WTC11 (cell line): Measurements from ENCODE around the gene SHTN1. TPM values are rescaled to one million over a fixed set of nuclear protein-coding genes. Genes with fewer than 3 reads are reported as not detected.

Experiments used
- ATAC-seq: fragments of 200-7000 bp; cut with Tn5 transposase; 2 replicates; pipeline ENCODE4 v1.10.0; 2021; ENCODE audit warnings: mild to moderate bottlenecking, moderate library complexity
- Bru-seq: library from RNA; stranded (reverse); fragments of 400-500 nt; gene quantifications from one replicate; lab custom pipeline; 2021; lab: Mats Ljungman, UMichigan
- CTCF ChIA-PET: fragments of 300-600 bp; sonication (Branson Sonifier 250); formaldehyde crosslinking; loops from one replicate; lab custom pipeline; 2021; ENCODE audit warnings: antibody characterized with exemption; lab: Charles Lee
- POLR2A ChIA-PET: fragments of 350-600 bp; sonication (Branson Sonifier 250); formaldehyde crosslinking; loops from one replicate; lab custom pipeline; 2021; ENCODE audit warnings: antibody characterized with exemption; lab: Charles Lee
- DNase-seq: peaks from one replicate; pipeline ENCODE4 v3.0.0; 2021; ENCODE audit warnings: low spot score
- H3K27ac Mint-ChIP-seq: 2 replicates; pipeline ENCODE4 v1.8.0; 2021; ENCODE audit warnings: mixed read lengths
- H3K27me3 Mint-ChIP-seq: 2 replicates; pipeline ENCODE4 v1.8.0; 2021; ENCODE audit warnings: low read depth, mild to moderate bottlenecking, moderate library complexity, mixed read lengths
- H3K36me3 Mint-ChIP-seq: 2 replicates; pipeline ENCODE4 v1.8.0; 2021; ENCODE audit warnings: mixed read lengths
- H3K4me1 Mint-ChIP-seq: 2 replicates; pipeline ENCODE4 v1.8.0; 2022; ENCODE audit warnings: mixed read lengths
- H3K4me3 Mint-ChIP-seq: 2 replicates; pipeline ENCODE4 v1.8.0; 2021; ENCODE audit warnings: mild to moderate bottlenecking, moderate library complexity, mixed read lengths
- H3K9me3 Mint-ChIP-seq: 2 replicates; pipeline ENCODE4 v1.8.0; 2021; ENCODE audit warnings: mixed read lengths
- CDX4 ChIP-seq: fragments of 250-450 bp; sonication (Bioruptor Pico); IDR thresholded peaks from 2 replicates; pipeline ENCODE4 v1.9.0; 2021; ENCODE audit warnings: moderate library complexity, mild to moderate bottlenecking, inconsistent platforms, borderline replicate concordance
- EMX1 ChIP-seq: fragments of 250-450 bp; sonication (Bioruptor Pico); IDR thresholded peaks from 2 replicates; pipeline ENCODE4 v1.8.0; 2021; ENCODE audit warnings: mild to moderate bottlenecking
- ESRRA ChIP-seq: sonication (generic); formaldehyde crosslinking; IDR thresholded peaks from 2 replicates; pipeline ENCODE4 v1.8.1; 2022; ENCODE audit warnings: mild to moderate bottlenecking, missing genetic modification reagents, borderline replicate concordance
- FOXP4 ChIP-seq: sonication (generic); formaldehyde crosslinking; IDR thresholded peaks from 2 replicates; pipeline ENCODE4 v1.8.0; 2022; ENCODE audit warnings: mild to moderate bottlenecking, missing genetic modification reagents
- GTF2I ChIP-seq: fragments of 250-450 bp; sonication (Bioruptor Pico); conservative IDR thresholded peaks from 2 replicates; pipeline ENCODE4 v1.4.0; 2021; ENCODE audit warnings: mild to moderate bottlenecking
- MAX ChIP-seq: sonication (generic); formaldehyde crosslinking; IDR thresholded peaks from 2 replicates; pipeline ENCODE4 v1.8.0; 2022; ENCODE audit warnings: mild to moderate bottlenecking, missing genetic modification reagents
- MYBL2 ChIP-seq: sonication (generic); formaldehyde crosslinking; IDR thresholded peaks from 2 replicates; pipeline ENCODE4 v1.8.1; 2023; ENCODE audit warnings: mild to moderate bottlenecking, moderate library complexity, missing genetic modification reagents
- NFATC4 ChIP-seq: fragments of 250-450 bp; sonication (Bioruptor Pico); IDR thresholded peaks from 2 replicates; pipeline ENCODE4 v1.9.0; 2021; ENCODE audit warnings: mild to moderate bottlenecking
- SMAD4 ChIP-seq: sonication (generic); formaldehyde crosslinking; IDR thresholded peaks from 2 replicates; pipeline ENCODE4 v1.8.0; 2022; ENCODE audit warnings: mild to moderate bottlenecking, missing genetic modification reagents
- TCF7 ChIP-seq: sonication (generic); formaldehyde crosslinking; IDR thresholded peaks from 2 replicates; pipeline ENCODE4 v1.8.0; 2022; ENCODE audit warnings: mild to moderate bottlenecking, low read depth, missing genetic modification reagents, moderate library complexity
- ZNF232 ChIP-seq: sonication (generic); formaldehyde crosslinking; IDR thresholded peaks from 2 replicates; pipeline ENCODE4 v1.8.0; 2022; ENCODE audit warnings: mild to moderate bottlenecking, missing genetic modification reagents
- ZNF396 ChIP-seq: fragments of 250-450 bp; sonication (Bioruptor Pico); IDR thresholded peaks from 2 replicates; pipeline ENCODE4 v1.8.0; 2021; ENCODE audit warnings: mild to moderate bottlenecking, moderate library complexity, borderline replicate concordance
- long read RNA-seq, 3 experiments: library from RNA in 1 of 3; library from capped mRNA in 1 of 3; library from polyadenylated mRNA in 1 of 3; unstranded in 2 of 3; stranded (forward) in 1 of 3; transcript quantifications; one replicate each; pipeline ENCODE4 v2.0.0, GENCODE V29; 2021
- total RNA-seq: library from RNA; stranded (reverse); gene quantifications from 3 replicates; pipeline ENCODE4 v1.2.3, GENCODE V29; 2021
- TF ChIP-seq, protein P1 (sequence below): sonication (generic); formaldehyde crosslinking; IDR thresholded peaks from 2 replicates; pipeline ENCODE4 v1.8.1; 2023; ENCODE audit warnings: mild to moderate bottlenecking, moderate library complexity, missing genetic modification reagents
- TF ChIP-seq, protein P2 (sequence below): sonication (generic); formaldehyde crosslinking; IDR thresholded peaks from 2 replicates; pipeline ENCODE4 v1.8.0; 2023; ENCODE audit warnings: mild to moderate bottlenecking, missing genetic modification reagents
- TF ChIP-seq, protein P3 (sequence below): sonication (generic); formaldehyde crosslinking; IDR thresholded peaks from 2 replicates; pipeline ENCODE4 v1.8.1; 2023; ENCODE audit warnings: mild to moderate bottlenecking, missing genetic modification reagents, moderate library complexity
- TF ChIP-seq, protein P4 (sequence below): sonication (generic); formaldehyde crosslinking; conservative IDR thresholded peaks from 2 replicates; pipeline ENCODE4 v1.8.1; 2023; ENCODE audit warnings: mild to moderate bottlenecking, low read depth, missing genetic modification reagents, moderate library complexity
- TF ChIP-seq, protein P5 (sequence below): fragments of 250-450 bp; sonication (Bioruptor Pico); IDR thresholded peaks from 2 replicates; pipeline ENCODE4 v1.9.0; 2021; ENCODE audit warnings: mild to moderate bottlenecking, borderline replicate concordance

Gene SHTN1, protein sequence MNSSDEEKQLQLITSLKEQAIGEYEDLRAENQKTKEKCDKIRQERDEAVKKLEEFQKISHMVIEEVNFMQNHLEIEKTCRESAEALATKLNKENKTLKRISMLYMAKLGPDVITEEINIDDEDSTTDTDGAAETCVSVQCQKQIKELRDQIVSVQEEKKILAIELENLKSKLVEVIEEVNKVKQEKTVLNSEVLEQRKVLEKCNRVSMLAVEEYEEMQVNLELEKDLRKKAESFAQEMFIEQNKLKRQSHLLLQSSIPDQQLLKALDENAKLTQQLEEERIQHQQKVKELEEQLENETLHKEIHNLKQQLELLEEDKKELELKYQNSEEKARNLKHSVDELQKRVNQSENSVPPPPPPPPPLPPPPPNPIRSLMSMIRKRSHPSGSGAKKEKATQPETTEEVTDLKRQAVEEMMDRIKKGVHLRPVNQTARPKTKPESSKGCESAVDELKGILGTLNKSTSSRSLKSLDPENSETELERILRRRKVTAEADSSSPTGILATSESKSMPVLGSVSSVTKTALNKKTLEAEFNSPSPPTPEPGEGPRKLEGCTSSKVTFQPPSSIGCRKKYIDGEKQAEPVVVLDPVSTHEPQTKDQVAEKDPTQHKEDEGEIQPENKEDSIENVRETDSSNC
- total RNA-seq (9.9 to 11.2 TPM (median 11.0 TPM) in 3 replicates), Bru-seq, nascent RNA (percentile 50 among the genes with signal in this experiment)
- long read RNA-seq, experiment 1, full-length matches to known transcripts: 70 of 88 reads
- long read RNA-seq, experiment 1, partial matches to known transcripts: 12 of 88 reads
- long read RNA-seq, experiment 1, other reads (novel, unspliced or antisense): 6 of 88 reads
- long read RNA-seq, experiment 2, full-length matches to known transcripts: 3 of 15 reads
- long read RNA-seq, experiment 2, partial matches to known transcripts: 10 of 15 reads
- long read RNA-seq, experiment 2, other reads (novel, unspliced or antisense): 2 of 15 reads
- long read RNA-seq, experiment 3, full-length matches to known transcripts: 2 of 2 reads
- long read RNA-seq, experiment 3, partial matches to known transcripts: 0 of 2 reads
- long read RNA-seq, experiment 3, other reads (novel, unspliced or antisense): 0 of 2 reads

- H3K27ac Mint-ChIP-seq: no peak within 1 kb of the TSS
- peaks cover 21% of the 10 kb centered on the region for H3K27me3 Mint-ChIP-seq
- ATAC-seq (peak; percentile 71), DNase-seq (peak; percentile 65)
- H3K4me3 Mint-ChIP-seq: peak within 1 kb of the TSS; percentile 76
- POLR2A ChIA-PET: no interaction called here
- CTCF ChIA-PET: interaction anchor here (0.6 to 2.0 kb wide), 15 partner anchors 9 to 217 kb away, joined by 3 to 10 read pairs (median 4); partner anchors contain the start of gene ENO4
- no peaks in the 10 kb centered on the region for H3K9me3 Mint-ChIP-seq
- peaks cover 14% of the 10 kb centered on the region for H3K4me1 Mint-ChIP-seq
- no peaks in the 10 kb centered on the region for H3K36me3 Mint-ChIP-seq
- TF ChIP-seq EMX1 (CRISPR knock-in tag) (no peak), NFATC4 (CRISPR knock-in tag) (no peak), ZNF396 (no peak), GTF2I (CRISPR knock-in tag) (no peak), MAX (0 out of 2 replicates have a peak, but pooled peaks have one; percentile 25), SMAD4 (CRISPR knock-in tag) (no peak), TCF7 (CRISPR knock-in tag) (no peak), FOXP4 (CRISPR knock-in tag) (no peak), CDX4 (no peak), MYBL2 (CRISPR knock-in tag) (no peak), ESRRA (peak; percentile 55; the same call in 1 of the 2 replicates), ZNF232 (CRISPR knock-in tag) (no peak)
- TF ChIP-seq, protein P1, sequence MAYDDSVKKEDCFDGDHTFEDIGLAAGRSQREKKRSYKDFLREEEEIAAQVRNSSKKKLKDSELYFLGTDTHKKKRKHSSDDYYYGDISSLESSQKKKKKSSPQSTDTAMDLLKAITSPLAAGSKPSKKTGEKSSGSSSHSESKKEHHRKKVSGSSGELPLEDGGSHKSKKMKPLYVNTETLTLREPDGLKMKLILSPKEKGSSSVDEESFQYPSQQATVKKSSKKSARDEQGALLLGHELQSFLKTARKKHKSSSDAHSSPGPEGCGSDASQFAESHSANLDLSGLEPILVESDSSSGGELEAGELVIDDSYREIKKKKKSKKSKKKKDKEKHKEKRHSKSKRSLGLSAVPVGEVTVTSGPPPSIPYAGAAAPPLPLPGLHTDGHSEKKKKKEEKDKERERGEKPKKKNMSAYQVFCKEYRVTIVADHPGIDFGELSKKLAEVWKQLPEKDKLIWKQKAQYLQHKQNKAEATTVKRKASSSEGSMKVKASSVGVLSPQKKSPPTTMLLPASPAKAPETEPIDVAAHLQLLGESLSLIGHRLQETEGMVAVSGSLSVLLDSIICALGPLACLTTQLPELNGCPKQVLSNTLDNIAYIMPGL: peak; percentile 63; the same call in 1 of the 2 replicates
- TF ChIP-seq, protein P2, sequence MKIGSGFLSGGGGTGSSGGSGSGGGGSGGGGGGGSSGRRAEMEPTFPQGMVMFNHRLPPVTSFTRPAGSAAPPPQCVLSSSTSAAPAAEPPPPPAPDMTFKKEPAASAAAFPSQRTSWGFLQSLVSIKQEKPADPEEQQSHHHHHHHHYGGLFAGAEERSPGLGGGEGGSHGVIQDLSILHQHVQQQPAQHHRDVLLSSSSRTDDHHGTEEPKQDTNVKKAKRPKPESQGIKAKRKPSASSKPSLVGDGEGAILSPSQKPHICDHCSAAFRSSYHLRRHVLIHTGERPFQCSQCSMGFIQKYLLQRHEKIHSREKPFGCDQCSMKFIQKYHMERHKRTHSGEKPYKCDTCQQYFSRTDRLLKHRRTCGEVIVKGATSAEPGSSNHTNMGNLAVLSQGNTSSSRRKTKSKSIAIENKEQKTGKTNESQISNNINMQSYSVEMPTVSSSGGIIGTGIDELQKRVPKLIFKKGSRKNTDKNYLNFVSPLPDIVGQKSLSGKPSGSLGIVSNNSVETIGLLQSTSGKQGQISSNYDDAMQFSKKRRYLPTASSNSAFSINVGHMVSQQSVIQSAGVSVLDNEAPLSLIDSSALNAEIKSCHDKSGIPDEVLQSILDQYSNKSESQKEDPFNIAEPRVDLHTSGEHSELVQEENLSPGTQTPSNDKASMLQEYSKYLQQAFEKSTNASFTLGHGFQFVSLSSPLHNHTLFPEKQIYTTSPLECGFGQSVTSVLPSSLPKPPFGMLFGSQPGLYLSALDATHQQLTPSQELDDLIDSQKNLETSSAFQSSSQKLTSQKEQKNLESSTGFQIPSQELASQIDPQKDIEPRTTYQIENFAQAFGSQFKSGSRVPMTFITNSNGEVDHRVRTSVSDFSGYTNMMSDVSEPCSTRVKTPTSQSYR: no peak
- TF ChIP-seq, protein P3, sequence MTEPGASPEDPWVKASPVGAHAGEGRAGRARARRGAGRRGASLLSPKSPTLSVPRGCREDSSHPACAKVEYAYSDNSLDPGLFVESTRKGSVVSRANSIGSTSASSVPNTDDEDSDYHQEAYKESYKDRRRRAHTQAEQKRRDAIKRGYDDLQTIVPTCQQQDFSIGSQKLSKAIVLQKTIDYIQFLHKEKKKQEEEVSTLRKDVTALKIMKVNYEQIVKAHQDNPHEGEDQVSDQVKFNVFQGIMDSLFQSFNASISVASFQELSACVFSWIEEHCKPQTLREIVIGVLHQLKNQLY (CRISPR knock-in tag): no peak
- TF ChIP-seq, protein P4, sequence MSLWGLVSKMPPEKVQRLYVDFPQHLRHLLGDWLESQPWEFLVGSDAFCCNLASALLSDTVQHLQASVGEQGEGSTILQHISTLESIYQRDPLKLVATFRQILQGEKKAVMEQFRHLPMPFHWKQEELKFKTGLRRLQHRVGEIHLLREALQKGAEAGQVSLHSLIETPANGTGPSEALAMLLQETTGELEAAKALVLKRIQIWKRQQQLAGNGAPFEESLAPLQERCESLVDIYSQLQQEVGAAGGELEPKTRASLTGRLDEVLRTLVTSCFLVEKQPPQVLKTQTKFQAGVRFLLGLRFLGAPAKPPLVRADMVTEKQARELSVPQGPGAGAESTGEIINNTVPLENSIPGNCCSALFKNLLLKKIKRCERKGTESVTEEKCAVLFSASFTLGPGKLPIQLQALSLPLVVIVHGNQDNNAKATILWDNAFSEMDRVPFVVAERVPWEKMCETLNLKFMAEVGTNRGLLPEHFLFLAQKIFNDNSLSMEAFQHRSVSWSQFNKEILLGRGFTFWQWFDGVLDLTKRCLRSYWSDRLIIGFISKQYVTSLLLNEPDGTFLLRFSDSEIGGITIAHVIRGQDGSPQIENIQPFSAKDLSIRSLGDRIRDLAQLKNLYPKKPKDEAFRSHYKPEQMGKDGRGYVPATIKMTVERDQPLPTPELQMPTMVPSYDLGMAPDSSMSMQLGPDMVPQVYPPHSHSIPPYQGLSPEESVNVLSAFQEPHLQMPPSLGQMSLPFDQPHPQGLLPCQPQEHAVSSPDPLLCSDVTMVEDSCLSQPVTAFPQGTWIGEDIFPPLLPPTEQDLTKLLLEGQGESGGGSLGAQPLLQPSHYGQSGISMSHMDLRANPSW (CRISPR knock-in tag): no peak
- TF ChIP-seq, protein P5, sequence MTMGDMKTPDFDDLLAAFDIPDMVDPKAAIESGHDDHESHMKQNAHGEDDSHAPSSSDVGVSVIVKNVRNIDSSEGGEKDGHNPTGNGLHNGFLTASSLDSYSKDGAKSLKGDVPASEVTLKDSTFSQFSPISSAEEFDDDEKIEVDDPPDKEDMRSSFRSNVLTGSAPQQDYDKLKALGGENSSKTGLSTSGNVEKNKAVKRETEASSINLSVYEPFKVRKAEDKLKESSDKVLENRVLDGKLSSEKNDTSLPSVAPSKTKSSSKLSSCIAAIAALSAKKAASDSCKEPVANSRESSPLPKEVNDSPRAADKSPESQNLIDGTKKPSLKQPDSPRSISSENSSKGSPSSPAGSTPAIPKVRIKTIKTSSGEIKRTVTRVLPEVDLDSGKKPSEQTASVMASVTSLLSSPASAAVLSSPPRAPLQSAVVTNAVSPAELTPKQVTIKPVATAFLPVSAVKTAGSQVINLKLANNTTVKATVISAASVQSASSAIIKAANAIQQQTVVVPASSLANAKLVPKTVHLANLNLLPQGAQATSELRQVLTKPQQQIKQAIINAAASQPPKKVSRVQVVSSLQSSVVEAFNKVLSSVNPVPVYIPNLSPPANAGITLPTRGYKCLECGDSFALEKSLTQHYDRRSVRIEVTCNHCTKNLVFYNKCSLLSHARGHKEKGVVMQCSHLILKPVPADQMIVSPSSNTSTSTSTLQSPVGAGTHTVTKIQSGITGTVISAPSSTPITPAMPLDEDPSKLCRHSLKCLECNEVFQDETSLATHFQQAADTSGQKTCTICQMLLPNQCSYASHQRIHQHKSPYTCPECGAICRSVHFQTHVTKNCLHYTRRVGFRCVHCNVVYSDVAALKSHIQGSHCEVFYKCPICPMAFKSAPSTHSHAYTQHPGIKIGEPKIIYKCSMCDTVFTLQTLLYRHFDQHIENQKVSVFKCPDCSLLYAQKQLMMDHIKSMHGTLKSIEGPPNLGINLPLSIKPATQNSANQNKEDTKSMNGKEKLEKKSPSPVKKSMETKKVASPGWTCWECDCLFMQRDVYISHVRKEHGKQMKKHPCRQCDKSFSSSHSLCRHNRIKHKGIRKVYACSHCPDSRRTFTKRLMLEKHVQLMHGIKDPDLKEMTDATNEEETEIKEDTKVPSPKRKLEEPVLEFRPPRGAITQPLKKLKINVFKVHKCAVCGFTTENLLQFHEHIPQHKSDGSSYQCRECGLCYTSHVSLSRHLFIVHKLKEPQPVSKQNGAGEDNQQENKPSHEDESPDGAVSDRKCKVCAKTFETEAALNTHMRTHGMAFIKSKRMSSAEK (CRISPR knock-in tag): no peak
Measured at GRCh38 chr10:117005026-117005526, at the start of gene SHTN1. TSS of gene SHTN1 (minus strand) at chr10:117005187. CDS start at chr10:117005079, 108 bp downstream.
